MM.1S (cell line): ENCODE measurements around the gene MAGI3.
"Not testable (repeated sequence)": the region's sequence is repeated elsewhere in the genome, so short reads cannot be mapped to it uniquely, and the experiment has no call there.

Source experiments
- DNase-seq: peaks from one replicate; pipeline ENCODE4 v3.0.0-alpha.2; 2015
- H2AFZ ChIP-seq: fragments of 300-600 bp; sonication (generic); 2 replicates; pipeline ENCODE4 v1.6.0; 2016; ENCODE audit warnings: antibody characterized with exemption, low read length
- H3F3A ChIP-seq: fragments of 300-600 bp; sonication (generic); 2 replicates; pipeline ENCODE4 v1.6.1; 2016; ENCODE audit warnings: mild to moderate bottlenecking, antibody characterized with exemption, low read length, moderate library complexity, mixed read lengths; ENCODE audit not compliant: insufficient read depth
- H3K27ac ChIP-seq: fragments of 300-600 bp; sonication (generic); 2 replicates; pipeline ENCODE4 v1.5.1; 2016; ENCODE audit warnings: mild to moderate bottlenecking, low read length
- H3K27me3 ChIP-seq: fragments of 300-600 bp; sonication (generic); replicated peaks from 2 replicates; pipeline ENCODE4 v1.6.0; 2016; ENCODE audit warnings: low read length; ENCODE audit not compliant: insufficient read depth
- H3K36me3 ChIP-seq: fragments of 300-600 bp; sonication (generic); replicated peaks from 2 replicates; pipeline ENCODE4 v1.6.1; 2016; ENCODE audit warnings: mild to moderate bottlenecking, low read length, mixed read lengths; ENCODE audit not compliant: insufficient read depth
- H3K4me1 ChIP-seq: fragments of 300-600 bp; sonication (generic); 2 replicates; pipeline ENCODE4 v1.6.1; 2016; ENCODE audit warnings: low read length, mixed read lengths
- H3K4me2 ChIP-seq: fragments of 300-600 bp; sonication (generic); 2 replicates; pipeline ENCODE4 v1.6.0; 2016; ENCODE audit warnings: low read depth, low read length
- H3K4me3 ChIP-seq: fragments of 300-600 bp; sonication (generic); 2 replicates; pipeline ENCODE4 v1.5.1; 2016; ENCODE audit warnings: low read length, mixed read lengths
- H3K79me2 ChIP-seq: fragments of 300-600 bp; sonication (generic); 2 replicates; pipeline ENCODE4 v1.6.1; 2016; ENCODE audit warnings: mixed run types, low read length, mixed read lengths
- H3K9ac ChIP-seq: fragments of 300-600 bp; sonication (generic); 2 replicates; pipeline ENCODE4 v1.6.1; 2016; ENCODE audit warnings: low read length, mixed read lengths
- H3K9me2 ChIP-seq: fragments of 300-600 bp; sonication (generic); replicated peaks from 2 replicates; pipeline ENCODE4 v1.6.1; 2016; ENCODE audit warnings: mild to moderate bottlenecking, low read length, mixed read lengths; ENCODE audit not compliant: insufficient read depth
- H3K9me3 ChIP-seq: fragments of 300-600 bp; sonication (generic); replicated peaks from 2 replicates; pipeline ENCODE4 v1.6.1; 2016; ENCODE audit warnings: mild to moderate bottlenecking, low read length, mixed read lengths; ENCODE audit not compliant: insufficient read depth
- H4K20me1 ChIP-seq: fragments of 300-600 bp; sonication (generic); 2 replicates; pipeline ENCODE4 v1.6.1; 2016; ENCODE audit warnings: mild to moderate bottlenecking, low read length, moderate library complexity, mixed read lengths; ENCODE audit not compliant: insufficient read depth
- EZH2 ChIP-seq: fragments of 300-600 bp; sonication (generic); optimal IDR thresholded peaks from 2 replicates; pipeline ENCODE3; 2017; ENCODE audit warnings: low read depth, mild to moderate bottlenecking, antibody characterized with exemption, low read length, mixed read lengths
- EZH2phosphoT487 ChIP-seq: fragments of 300-600 bp; sonication (generic); IDR thresholded peaks from 2 replicates; pipeline ENCODE4 v1.6.1; 2018; ENCODE audit warnings: antibody characterized with exemption, low read length
- TF ChIP-seq, protein P1 (sequence below): fragments of 300-600 bp; sonication (generic); IDR thresholded peaks from 2 replicates; pipeline ENCODE4 v1.5.1; 2016; ENCODE audit warnings: antibody characterized with exemption, low read length, mixed read lengths

MAGI3 gene

DNA sequence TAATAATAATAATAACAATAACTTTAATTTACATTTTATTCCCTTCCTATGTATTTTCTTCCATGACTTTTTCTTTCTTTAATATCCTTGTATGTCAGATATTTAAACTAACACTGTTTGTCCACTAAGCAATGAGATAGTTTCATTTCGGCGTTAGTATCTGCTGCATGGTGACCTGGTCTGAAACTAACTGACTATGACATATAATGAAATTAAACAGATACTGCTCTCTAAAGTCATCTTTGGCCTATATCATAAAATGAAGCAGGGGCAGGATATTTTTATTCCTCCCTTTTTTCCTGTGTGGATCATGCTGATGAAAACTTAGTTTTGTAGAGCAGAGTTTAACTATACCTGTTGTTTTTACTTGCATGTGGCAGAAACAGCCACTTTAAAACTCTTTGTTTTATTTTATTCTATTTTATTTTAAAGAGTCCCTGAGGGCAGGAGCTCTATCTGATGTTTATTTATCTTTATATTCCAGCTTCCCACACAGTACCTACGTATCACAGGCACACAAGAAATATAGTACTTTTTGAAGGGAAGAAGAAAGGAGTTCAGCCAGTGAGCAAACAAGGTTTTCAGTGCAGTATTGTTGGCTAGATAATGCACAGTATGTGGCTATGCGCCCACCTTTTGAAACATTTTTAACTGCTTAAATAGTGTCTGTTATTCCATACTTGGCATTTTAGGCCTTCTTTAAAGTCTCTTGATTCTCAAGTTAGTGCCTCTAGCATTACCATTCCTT lies 203.4 kb downstream of the MAGI3 start:
- H4K20me1 ChIP-seq = no peaks in the 10 kb centered on the region
- no peaks in the 10 kb centered on the region for H3F3A ChIP-seq
- H3K9me2 ChIP-seq = no peaks in the 10 kb centered on the region
- no peak overlapping the region for H3K27ac ChIP-seq
- H3K4me3 ChIP-seq = no peak overlapping the region
- H3K4me1 ChIP-seq = no peaks in the 10 kb centered on the region
- no peaks in the 10 kb centered on the region for H3K79me2 ChIP-seq
- H3K9ac ChIP-seq = no peak overlapping the region
- no peak for TF ChIP-seq EZH2
- H3K4me2 ChIP-seq = no peak overlapping the region
- no peak overlapping the region for H2AFZ ChIP-seq
- H3K27me3 ChIP-seq = no peaks in the 10 kb centered on the region
- no peaks in the 10 kb centered on the region for H3K36me3 ChIP-seq
- no peak for DNase-seq
- H3K9me3 ChIP-seq = no peaks in the 10 kb centered on the region

DNA sequence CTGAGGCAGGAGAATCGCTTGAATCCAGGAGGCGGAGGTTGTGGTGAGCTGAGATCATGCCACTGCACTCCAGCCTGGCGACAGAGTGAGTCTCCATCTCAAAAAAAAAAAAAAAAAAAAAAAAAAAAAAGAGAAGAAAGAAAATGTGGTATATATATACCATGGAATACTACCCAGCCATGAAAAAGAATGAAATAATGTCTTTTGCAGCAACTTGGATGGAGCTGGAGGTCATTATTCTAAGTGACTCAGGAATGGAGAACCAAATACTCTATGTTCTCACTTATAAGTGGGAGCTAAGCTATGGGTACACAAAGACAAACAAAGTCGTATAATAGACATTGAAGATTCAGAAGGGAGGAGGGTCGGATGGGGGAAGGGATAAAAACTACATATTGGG lies 214.2 kb downstream of the MAGI3 start:
- not testable (repeated sequence) for DNase-seq, H3K36me3 ChIP-seq, H2AFZ ChIP-seq, H3K9me3 ChIP-seq, H3K27me3 ChIP-seq, H3F3A ChIP-seq, H4K20me1 ChIP-seq, H3K9ac ChIP-seq, H3K9me2 ChIP-seq, H3K27ac ChIP-seq, H3K79me2 ChIP-seq, H3K4me2 ChIP-seq, H3K4me1 ChIP-seq, H3K4me3 ChIP-seq

DNA sequence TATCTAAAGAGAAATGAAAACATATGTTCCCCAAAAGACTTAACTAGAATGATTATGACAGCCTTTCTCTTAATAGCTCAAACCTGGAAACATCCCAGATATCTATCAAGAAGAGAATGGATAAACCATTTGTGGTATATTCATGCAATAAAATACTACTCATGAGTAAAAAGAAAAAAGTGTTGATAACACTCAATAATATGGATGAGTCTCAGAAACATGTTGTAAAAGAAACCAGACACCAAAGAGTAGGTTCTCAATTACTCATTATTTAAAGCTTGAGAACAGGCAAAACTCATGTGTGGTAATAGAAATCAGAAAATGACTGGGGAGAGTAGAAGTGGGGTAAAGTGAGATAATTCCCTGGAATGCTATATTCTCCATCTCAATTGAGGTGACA lies 214.8 kb downstream of the MAGI3 start:
- no peaks in the 10 kb centered on the region for H3K4me1 ChIP-seq
- no peaks in the 10 kb centered on the region for H3K27me3 ChIP-seq
- no peak overlapping the region for H2AFZ ChIP-seq
- no peaks in the 10 kb centered on the region for H3K9me2 ChIP-seq
- TF ChIP-seq, protein P1, sequence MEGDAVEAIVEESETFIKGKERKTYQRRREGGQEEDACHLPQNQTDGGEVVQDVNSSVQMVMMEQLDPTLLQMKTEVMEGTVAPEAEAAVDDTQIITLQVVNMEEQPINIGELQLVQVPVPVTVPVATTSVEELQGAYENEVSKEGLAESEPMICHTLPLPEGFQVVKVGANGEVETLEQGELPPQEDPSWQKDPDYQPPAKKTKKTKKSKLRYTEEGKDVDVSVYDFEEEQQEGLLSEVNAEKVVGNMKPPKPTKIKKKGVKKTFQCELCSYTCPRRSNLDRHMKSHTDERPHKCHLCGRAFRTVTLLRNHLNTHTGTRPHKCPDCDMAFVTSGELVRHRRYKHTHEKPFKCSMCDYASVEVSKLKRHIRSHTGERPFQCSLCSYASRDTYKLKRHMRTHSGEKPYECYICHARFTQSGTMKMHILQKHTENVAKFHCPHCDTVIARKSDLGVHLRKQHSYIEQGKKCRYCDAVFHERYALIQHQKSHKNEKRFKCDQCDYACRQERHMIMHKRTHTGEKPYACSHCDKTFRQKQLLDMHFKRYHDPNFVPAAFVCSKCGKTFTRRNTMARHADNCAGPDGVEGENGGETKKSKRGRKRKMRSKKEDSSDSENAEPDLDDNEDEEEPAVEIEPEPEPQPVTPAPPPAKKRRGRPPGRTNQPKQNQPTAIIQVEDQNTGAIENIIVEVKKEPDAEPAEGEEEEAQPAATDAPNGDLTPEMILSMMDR = no peak
- TF ChIP-seq EZH2 (no peak), EZH2phosphoT487 (no peak)
- no peaks in the 10 kb centered on the region for H3K79me2 ChIP-seq
- no peaks in the 10 kb centered on the region for H3K9me3 ChIP-seq
- DNase-seq = no peak
- H4K20me1 ChIP-seq = no peaks in the 10 kb centered on the region
- no peak overlapping the region for H3K4me2 ChIP-seq
- H3F3A ChIP-seq = no peaks in the 10 kb centered on the region
- H3K36me3 ChIP-seq = no peaks in the 10 kb centered on the region
- H3K9ac ChIP-seq = no peak overlapping the region
- no peak overlapping the region for H3K4me3 ChIP-seq
- H3K27ac ChIP-seq = no peak overlapping the region

DNA sequence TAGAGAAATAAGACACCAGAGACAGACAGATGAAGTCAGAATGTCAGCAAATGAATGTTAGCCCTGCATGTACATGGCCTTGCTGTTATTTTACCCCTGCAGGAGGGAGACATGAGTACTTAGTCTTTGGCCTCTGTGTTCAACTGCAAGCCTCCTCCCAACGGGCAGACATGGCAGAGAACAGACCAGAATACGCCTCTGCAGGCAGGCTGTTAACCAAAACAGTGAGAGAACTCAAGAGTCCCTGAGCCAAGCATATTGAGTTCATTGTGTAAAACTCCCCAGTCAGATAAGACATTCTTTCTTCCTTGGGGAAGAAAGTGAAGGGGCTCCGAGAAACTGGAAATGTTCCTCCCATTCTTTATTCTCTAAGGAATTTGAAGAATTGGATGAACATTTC lies 218.1 kb downstream of the MAGI3 start:
- Histone ChIP-seq H3K4me3 (no peak overlapping the region), H3K9me3 (no peaks in the 10 kb centered on the region), H3K36me3 (no peaks in the 10 kb centered on the region), H3K4me2 (no peak overlapping the region), H3K9me2 (no peaks in the 10 kb centered on the region), H3K79me2 (no peaks in the 10 kb centered on the region), H3K27ac (no peak overlapping the region), H2AFZ (no peak overlapping the region), H3K9ac (no peak overlapping the region), H3F3A (no peaks in the 10 kb centered on the region), H4K20me1 (no peaks in the 10 kb centered on the region), H3K4me1 (no peaks in the 10 kb centered on the region), H3K27me3 (no peaks in the 10 kb centered on the region)
- DNase-seq = no peak
- TF ChIP-seq, protein P1 = no peak
- no peak for TF ChIP-seq EZH2
- no peak for TF ChIP-seq EZH2phosphoT487
